SH-SY5Y (cell line): Measurements from ENCODE around the gene USP44.

Experiments
- GATA2 ChIP-seq: IDR thresholded peaks from 2 replicates; pipeline ENCODE4 v1.6.1; 2011; ENCODE audit warnings: mild to moderate bottlenecking, low read depth, low read length
- GATA3 ChIP-seq: IDR thresholded peaks from 2 replicates; pipeline ENCODE4 v1.6.1; 2011; ENCODE audit warnings: low read depth, mild to moderate bottlenecking, low read length, moderate library complexity

DNA sequence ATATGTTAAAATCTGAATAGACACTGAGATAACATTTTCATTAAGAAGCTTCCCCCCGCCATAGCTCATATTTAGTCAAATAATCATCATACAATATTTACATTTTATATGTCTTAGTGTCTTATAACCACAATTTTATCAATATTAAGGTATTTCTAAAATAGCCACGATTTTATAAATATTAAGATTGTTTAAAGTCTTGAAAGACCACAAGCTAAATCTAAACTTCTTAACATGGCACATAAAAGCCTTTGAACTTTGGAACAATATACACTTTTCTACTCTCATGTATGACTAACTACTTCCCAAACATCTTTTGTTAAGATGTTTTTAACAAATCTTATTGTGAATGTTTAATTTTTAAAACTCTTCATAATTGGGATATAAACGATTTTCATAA is 6.5 kb downstream of the USP44 start:
- TF ChIP-seq GATA3, result no peak
- TF ChIP-seq GATA2, result no peak
